Heart left ventricle (tissue), 16 donors: ENCODE data around the gene SACS. TPM values are rescaled to one million over a fixed set of nuclear protein-coding genes. Genes with fewer than 3 reads are reported as not detected.

Source experiments
- ATAC-seq, 4 donors: fragments of 200-7000 bp; cut with Tn5 transposase; one replicate each; pipeline ENCODE4 v1.9.1; 2020 to 2022; ENCODE audit warnings: moderate library complexity in 4 of 4, mild to moderate bottlenecking in 3 of 4, moderate number of reproducible peaks in 1 of 4
- DNase-seq, 5 donors: peaks; one replicate each; pipeline ENCODE4 v3.0.0-alpha.2; 2020
- H3K27ac ChIP-seq, 12 donors: fragments of 200-600 bp; sonication (generic) in 4 of 12; one replicate each; pipeline versions ENCODE4 v1.5.0 to v1.8.0; 2016 to 2022; ENCODE audit warnings: mild to moderate bottlenecking in 2 of 12
- H3K27me3 ChIP-seq, 9 donors: fragments of 200-600 bp; sonication (generic) in 2 of 9; one replicate each; pipeline versions ENCODE4 v1.5.1 to v1.8.0; 2016 to 2022; ENCODE audit warnings: mild to moderate bottlenecking in 3 of 9
- H3K36me3 ChIP-seq, 9 donors: fragments of 200-600 bp; sonication (generic) in 2 of 9; one replicate each; pipeline versions ENCODE4 v1.5.0 to v1.8.0; 2018 to 2022; ENCODE audit warnings: mild to moderate bottlenecking in 2 of 9
- H3K4me1 ChIP-seq, 12 donors: fragments of 200-600 bp; sonication (generic) in 4 of 12; one replicate each; pipeline versions ENCODE4 v1.5.0 to v1.8.0; 2016 to 2022; ENCODE audit warnings: mild to moderate bottlenecking in 3 of 12
- H3K4me3 ChIP-seq, 12 donors: fragments of 200-600 bp; sonication (generic) in 4 of 12; one replicate each; pipeline versions ENCODE4 v1.5.0 to v1.8.0; 2017 to 2022; ENCODE audit warnings: mild to moderate bottlenecking in 9 of 12, moderate library complexity in 4 of 12
- H3K9me3 ChIP-seq, 12 donors: fragments of 200-600 bp; sonication (generic) in 4 of 12; one replicate each; pipeline versions ENCODE4 v1.5.0 to v1.8.0; 2016 to 2022; ENCODE audit warnings: mild to moderate bottlenecking in 1 of 12
- POLR2A ChIP-seq, 2 donors: fragments of 450-650 bp; IDR thresholded peaks; one replicate each; pipeline ENCODE4 v1.6.1; 2017; ENCODE audit warnings: antibody characterized with exemption in 2 of 2, mild to moderate bottlenecking in 2 of 2, moderate library complexity in 2 of 2
- WGBS, 4 donors: extraction: QIAGEN DNeasy Blood & Tissue Kit in 2 of 4; methylation state at CpG; one replicate each; pipeline versions ENCODE4 v1.1.5 to v1.1.7; 2013 to 2018; 5-methylcytosine and 5-hydroxymethylcytosine counted together
- intact Hi-C, 10 donors: fragments of 100-400 bp; cut with DNase I; formaldehyde crosslinking; loops; one replicate each; pipeline versions ENCODE4 v1.11.1 to v1.14.2; 2022
- polyA plus RNA-seq, 2 donors: library from polyadenylated mRNA; stranded (reverse); fragments of 200-250 nt; gene quantifications; one replicate each; pipeline ENCODE4 v1.2.3, GENCODE V29; 2013
- total RNA-seq, 9 donors: library from RNA; depleted of rRNA in 2 of 9; stranded (reverse); fragments of >200 nt in 2 of 9; fragmentation: NEBNext Ultra II Directional in 3 of 9; extraction: Animal tissue kit (Norgen Biotek cat#: 25700) in 3 of 9; gene quantifications; one replicate each; pipeline versions ENCODE4 v1.1.0 to v1.2.4, GENCODE V29; 2016 to 2023
- TF ChIP-seq, protein P1 (sequence below), 12 donors: fragments of 200-600 bp; sonication (generic) in 4 of 12; IDR thresholded peaks; one replicate each; pipeline versions ENCODE4 v1.5.0 to v1.8.0; 2018 to 2022; ENCODE audit warnings: antibody characterized with exemption in 12 of 12, mild to moderate bottlenecking in 5 of 12
- donor health status: ischemic (EF 13 %, LVEDD 7.1; RV severe dilation, severe dysfunction).
- donor health status: healthy with polysubstance abuse.
- donor health status: DM: no; HTN: yes; CAD: no.
- donor health status: DM: no; HTN: no; CAD: no.
- donor health status: ischemic (EF 25% LVEDD 6.9; RV normal size, moderate dysfunction).
- donor health status: ischemic (EF 25% LVEDD 5.7; RV mildly dilated, moderate dysfunction).
- donor health status: healthy.
- donor health status: DM: yes; HTN: yes; CAD: no.
- donor health status: ischemic (EF 35%, LVEDD 5.7; RV mildly dilated, moderate dysfunction).
- donor health status: nonischemic (EF 11% LVEDD 7.7; RV severe dilation, severe dysfunction).
- donor health status: DM: yes; HTN: yes; CAD: no.
- donor health status: PGD.
- donor health status: ischemic (EF 29% LVEDD 5.4; RV normal size, mild dysfunction).
- donor health status: nonischemic (EF 23%, LVEDD 6.1; RV moderate dilation, normal function).

The SACS gene
- total and polyA plus RNA-seq, 11 donors, result 2.8 to 29.3 (median 19.7) TPM

DNA sequence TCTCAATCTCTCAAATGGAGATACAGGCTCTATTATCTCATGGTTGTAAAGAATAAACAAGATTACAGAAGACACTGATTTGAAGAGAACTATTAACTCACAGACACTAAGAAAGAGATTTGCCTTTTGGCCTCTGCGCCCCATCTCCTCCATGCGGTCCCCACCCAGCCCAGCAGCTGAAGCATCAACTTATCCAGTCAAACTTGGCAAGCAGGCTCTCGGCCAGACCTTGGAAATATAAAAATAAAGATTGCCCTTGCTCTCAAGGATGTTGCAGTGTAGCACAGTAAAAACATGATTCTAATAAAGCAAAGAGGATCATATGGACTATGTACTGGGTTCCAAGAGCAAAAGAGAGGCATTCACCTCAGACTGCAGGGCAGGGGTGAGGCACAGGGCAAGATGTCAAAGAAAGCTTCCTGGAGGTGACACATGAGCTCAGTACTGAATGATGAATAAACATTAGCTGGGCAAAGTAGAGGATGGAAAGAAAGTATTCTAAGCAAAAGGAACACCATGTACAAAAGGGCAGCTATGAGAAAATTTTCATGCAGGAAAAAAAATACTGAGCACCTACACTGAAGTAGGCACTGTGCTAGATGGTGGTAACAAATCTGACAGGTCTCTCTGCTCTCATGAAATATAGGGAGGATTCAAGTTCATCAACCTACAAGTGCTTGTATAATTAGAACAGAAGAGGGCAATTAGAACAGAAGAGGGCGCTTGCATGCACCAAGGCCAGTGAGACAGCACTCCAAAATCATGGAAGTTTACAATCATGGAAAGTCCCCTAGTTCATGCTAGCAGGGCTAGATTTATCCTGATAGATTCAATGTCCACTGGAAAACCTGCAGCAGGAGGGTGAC is 85.0 kb downstream of the SACS start:
- H3K27me3 ChIP-seq, result no peaks in the 10 kb centered on the region
- intact Hi-C loops, result no loop called here
- ATAC-seq (peak; percentile 10 to 74 (median 52)), DNase-seq (no peak)
- H3K27ac ChIP-seq, result no peak overlapping the region
- TF ChIP-seq, protein P1, sequence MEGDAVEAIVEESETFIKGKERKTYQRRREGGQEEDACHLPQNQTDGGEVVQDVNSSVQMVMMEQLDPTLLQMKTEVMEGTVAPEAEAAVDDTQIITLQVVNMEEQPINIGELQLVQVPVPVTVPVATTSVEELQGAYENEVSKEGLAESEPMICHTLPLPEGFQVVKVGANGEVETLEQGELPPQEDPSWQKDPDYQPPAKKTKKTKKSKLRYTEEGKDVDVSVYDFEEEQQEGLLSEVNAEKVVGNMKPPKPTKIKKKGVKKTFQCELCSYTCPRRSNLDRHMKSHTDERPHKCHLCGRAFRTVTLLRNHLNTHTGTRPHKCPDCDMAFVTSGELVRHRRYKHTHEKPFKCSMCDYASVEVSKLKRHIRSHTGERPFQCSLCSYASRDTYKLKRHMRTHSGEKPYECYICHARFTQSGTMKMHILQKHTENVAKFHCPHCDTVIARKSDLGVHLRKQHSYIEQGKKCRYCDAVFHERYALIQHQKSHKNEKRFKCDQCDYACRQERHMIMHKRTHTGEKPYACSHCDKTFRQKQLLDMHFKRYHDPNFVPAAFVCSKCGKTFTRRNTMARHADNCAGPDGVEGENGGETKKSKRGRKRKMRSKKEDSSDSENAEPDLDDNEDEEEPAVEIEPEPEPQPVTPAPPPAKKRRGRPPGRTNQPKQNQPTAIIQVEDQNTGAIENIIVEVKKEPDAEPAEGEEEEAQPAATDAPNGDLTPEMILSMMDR (IDR thresholded peaks at IDR 0.05), result peak in 4 of 12 donors; percentile 6 to 25 (median 14)
- no peak for TF ChIP-seq POLR2A (IDR thresholded peaks at IDR 0.05)
- peaks cover 0 to 29% (median 2%) of the 10 kb centered on the region in 12 donors for H3K4me1 ChIP-seq
- peaks cover 0 to 78% (median 42%) of the 10 kb centered on the region in 9 donors for H3K36me3 ChIP-seq
- H3K9me3 ChIP-seq, result no peaks in the 10 kb centered on the region
- 63 to 72% (median 67%) methylated on average over 4 of the region's 4 CpGs for WGBS, 4 donors
- H3K4me3 ChIP-seq, result no peak overlapping the region

DNA sequence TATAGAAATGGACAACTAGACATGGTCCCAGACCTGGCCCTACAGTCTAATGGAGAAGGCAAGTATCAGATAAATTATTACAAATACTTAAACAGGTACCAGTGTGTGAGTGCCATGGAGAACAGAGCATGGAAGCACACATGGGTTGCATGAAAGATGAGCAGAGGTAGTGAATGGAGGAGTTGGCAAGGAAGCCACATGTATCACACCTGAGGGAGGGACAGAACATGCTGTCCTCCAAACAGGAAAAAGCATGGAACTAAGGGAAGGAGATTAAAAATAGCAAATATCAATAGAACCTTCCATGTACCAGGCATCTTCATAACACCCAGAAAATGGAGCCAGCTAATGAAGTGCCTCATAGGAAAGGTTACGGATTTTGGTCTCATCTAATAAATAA is 85.9 kb downstream of the SACS start:
- no peaks in the 10 kb centered on the region for H3K9me3 ChIP-seq
- peaks cover 0 to 29% (median 2%) of the 10 kb centered on the region in 12 donors for H3K4me1 ChIP-seq

DNA sequence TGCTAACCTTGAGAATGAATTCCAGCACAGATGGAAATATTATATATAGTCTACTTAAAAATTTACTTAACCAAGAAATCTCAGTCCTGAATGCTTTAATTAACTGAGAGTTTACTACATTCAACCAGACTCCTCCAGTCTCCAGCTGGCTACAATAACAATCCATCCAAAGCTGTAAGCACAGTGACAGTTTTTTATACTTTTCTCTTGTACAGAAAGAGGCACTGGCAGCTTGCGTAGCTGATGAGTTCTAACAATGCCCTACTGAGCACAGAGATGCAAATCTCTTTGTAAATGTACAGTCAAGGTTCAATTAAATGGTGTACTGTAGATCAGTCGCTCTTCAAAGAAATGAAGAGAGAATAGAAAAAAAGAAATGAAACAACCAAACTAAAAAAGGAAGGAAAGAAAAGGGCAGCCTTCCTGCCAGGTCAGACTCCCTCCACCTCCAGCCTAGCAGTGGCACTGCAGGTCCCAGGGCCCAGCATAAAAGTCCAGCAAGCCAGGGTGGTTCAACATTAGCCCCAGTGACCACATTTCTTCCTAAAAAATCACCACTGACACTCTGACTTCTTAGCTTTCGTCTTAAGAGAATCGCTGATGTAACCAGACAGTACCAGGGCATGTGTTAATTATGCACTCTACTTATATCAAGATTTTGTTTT is 88.4 kb downstream of the SACS start:
- DNase-seq (no peak), ATAC-seq (no peak)
- intact Hi-C loops, result no loop called here
- Histone ChIP-seq H3K27me3 (no peaks in the 10 kb centered on the region), H3K36me3 (peaks cover 0 to 63% (median 30%) of the 10 kb centered on the region in 9 donors), H3K27ac (no peak overlapping the region), H3K4me1 (peaks cover 0 to 19% (median 2%) of the 10 kb centered on the region in 12 donors), H3K9me3 (no peaks in the 10 kb centered on the region), H3K4me3 (no peak overlapping the region)
- TF ChIP-seq, protein P1 (IDR thresholded peaks at IDR 0.05), result no peak
- no peak for TF ChIP-seq POLR2A (IDR thresholded peaks at IDR 0.05)
- 91 to 97% (median 93%) methylated on average over 4 of the region's 4 CpGs for WGBS, 4 donors

More for the DNA sequence above, 85.9 kb downstream of the SACS start:
- intact Hi-C loops, result no loop called here
- WGBS, 4 donors, result 92 to 100% (median 98%) methylated on average over 1 of the region's 1 CpG
- no peak overlapping the region for H3K4me3 ChIP-seq
- no peak for TF ChIP-seq POLR2A (IDR thresholded peaks at IDR 0.05)
- TF ChIP-seq, protein P1 (IDR thresholded peaks at IDR 0.05), result no peak
- no peak overlapping the region for H3K27ac ChIP-seq
- DNase-seq, result no peak
- peaks cover 0 to 69% (median 34%) of the 10 kb centered on the region in 9 donors for H3K36me3 ChIP-seq
- ATAC-seq, result no peak
- H3K27me3 ChIP-seq, result no peaks in the 10 kb centered on the region

DNA sequence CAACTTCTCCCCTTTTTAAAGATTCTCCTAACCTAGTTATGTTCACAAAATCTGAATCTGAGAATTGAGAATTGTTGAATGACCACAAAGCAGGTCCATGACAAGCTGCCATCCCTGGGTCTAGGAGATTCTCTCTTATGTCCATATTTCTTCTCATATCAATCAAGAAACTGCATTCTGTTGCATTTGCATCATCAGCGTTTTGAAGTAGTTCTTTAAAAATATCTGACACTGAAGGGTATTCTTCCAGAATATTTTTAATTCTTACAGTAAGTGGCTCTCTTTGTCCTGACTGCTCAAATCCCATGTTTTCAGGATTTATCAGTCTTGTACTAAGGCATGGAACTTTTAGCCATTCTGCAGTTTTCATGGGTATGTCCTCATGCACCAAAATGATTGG is 94.3 kb downstream of the SACS start:
- peaks cover 0 to 38% (median 0%) of the 10 kb centered on the region in 12 donors for H3K9me3 ChIP-seq
- DNase-seq, result no peak
- TF ChIP-seq, protein P1 (IDR thresholded peaks at IDR 0.05), result no peak
- no peak for TF ChIP-seq POLR2A (IDR thresholded peaks at IDR 0.05)
- no peaks in the 10 kb centered on the region for H3K27me3 ChIP-seq
- H3K4me3 ChIP-seq, result no peak overlapping the region
- peaks cover 0 to 4% (median 0%) of the 10 kb centered on the region in 12 donors for H3K4me1 ChIP-seq
- WGBS, 4 donors, result 97 to 100% (median 99%) methylated on average over 1 of the region's 1 CpG
- no peak for ATAC-seq
- no peak overlapping the region for H3K27ac ChIP-seq
- intact Hi-C loops, result no loop called here
- peaks cover 0 to 38% (median 23%) of the 10 kb centered on the region in 9 donors for H3K36me3 ChIP-seq
